ENCODE results near the gene ADH7.

- TF ChIP-seq SIN3A (conservative IDR thresholded peaks at IDR 0.05 in 1 of 2, IDR thresholded peaks at IDR 0.05 in 1 of 2; ENCODE audit: low read depth in 1 of 2, low read length in 2 of 2) = no peak
- no peak for TF ChIP-seq CTCF (IDR thresholded peaks at IDR 0.05; ENCODE audit: control extremely low read depth in 1 of 3, insufficient read depth in 1 of 3, low read depth in 1 of 3, low read length in 3 of 3)
- TF ChIP-seq CHD2 (IDR thresholded peaks at IDR 0.05; ENCODE audit: low read length) = no peak
- no peak for TF ChIP-seq POLR2A (IDR thresholded peaks at IDR 0.05; ENCODE audit: control extremely low read depth in 1 of 2, low read depth in 2 of 2, low read length in 2 of 2)
- TF ChIP-seq CEBPB (IDR thresholded peaks at IDR 0.05; ENCODE audit: low read depth, low read length) = no peak
- no peak for TF ChIP-seq JUND (IDR thresholded peaks at IDR 0.05; ENCODE audit: low read length)
- no peak for TF ChIP-seq RAD21 (IDR thresholded peaks at IDR 0.05 in 1 of 2, conservative IDR thresholded peaks at IDR 0.05 in 1 of 2; ENCODE audit: low read depth in 2 of 2, low read length in 2 of 2)
Measured at GRCh38 chr4:99438405-99438780, 3.3 kb upstream of the ADH7 start.

Data from H1 (cell line).